ENCODE measurements around the gene SIRPA. TPM values are rescaled to one million over a fixed set of nuclear protein-coding genes. Genes with fewer than 3 reads are reported as not detected.

The SIRPA gene
- total RNA-seq, 2 experiments from 2014 or later, result 0.05 TPM; not detected in 1

GRCh38 chr20:1950836-1951235, 55.6 kb downstream of the SIRPA start:
- POLR2A ChIA-PET, result no interaction called here
- Mint-ChIP-seq H3K27me3 (peaks cover 21% of the 10 kb centered on the region), H3K4me1 (no peaks in the 10 kb centered on the region), H3K27ac (no peak overlapping the region), H3K9me3 (ENCODE audit: low read depth) (no peaks in the 10 kb centered on the region), H3K4me3 (no peak overlapping the region), H3K36me3 (ENCODE audit: low read depth) (no peaks in the 10 kb centered on the region)
- DNase-seq, result no peak
- CTCF ChIA-PET, result no interaction called here
- intact Hi-C loops (cut with DNase I, micrococcal nuclease), result no loop called here
- no peak for ATAC-seq

- no peaks in the 10 kb centered on the region for H3K4me1 Mint-ChIP-seq
- intact Hi-C loops (cut with DNase I, micrococcal nuclease), result no loop called here
- CTCF ChIA-PET, result interaction anchor here (1.0 to 1.6 kb wide), 3 partner anchors 12 to 50 kb away, joined by 4 to 5 read pairs (median 4); no protein-coding TSS in a partner anchor
- peaks cover 18% of the 10 kb centered on the region for H3K27me3 Mint-ChIP-seq
- H3K9me3 Mint-ChIP-seq (ENCODE audit: low read depth), result no peaks in the 10 kb centered on the region
- POLR2A ChIA-PET, result no interaction called here
- H3K27ac Mint-ChIP-seq, result no peak overlapping the region
- no peaks in the 10 kb centered on the region for H3K36me3 Mint-ChIP-seq (ENCODE audit: low read depth)
- H3K4me3 Mint-ChIP-seq, result no peak overlapping the region
- ATAC-seq (no peak), DNase-seq (no peak)
Observed at GRCh38 chr20:1951436-1952115, 56.4 kb downstream of the SIRPA start.

GRCh38 chr20:1952737-1953530, 57.7 kb downstream of the SIRPA start:
- intact Hi-C loops (cut with DNase I, micrococcal nuclease), result no loop called here
- Mint-ChIP-seq H3K27ac (no peak overlapping the region), H3K9me3 (ENCODE audit: low read depth) (no peaks in the 10 kb centered on the region), H3K4me3 (no peak overlapping the region), H3K4me1 (no peaks in the 10 kb centered on the region), H3K27me3 (peaks cover 10% of the 10 kb centered on the region), H3K36me3 (ENCODE audit: low read depth) (no peaks in the 10 kb centered on the region)
- no peak for ATAC-seq
- ChIA-PET CTCF (interaction anchor here (0.5 to 1.6 kb wide), 2 partner anchors 14 to 26 kb away, joined by 3 to 5 read pairs; no protein-coding TSS in a partner anchor), POLR2A (no interaction called here)
- DNase-seq, result no peak

- no peaks in the 10 kb centered on the region for H3K4me1 Mint-ChIP-seq
- DNase-seq, result no peak
- ATAC-seq, result no peak
- H3K36me3 Mint-ChIP-seq (ENCODE audit: low read depth), result no peaks in the 10 kb centered on the region
- POLR2A ChIA-PET, result no interaction called here
- CTCF ChIA-PET, result no interaction called here
- H3K27ac Mint-ChIP-seq, result no peak overlapping the region
- intact Hi-C loops (cut with DNase I, micrococcal nuclease), result no loop called here
- H3K27me3 Mint-ChIP-seq, result peaks cover 8% of the 10 kb centered on the region
- H3K9me3 Mint-ChIP-seq (ENCODE audit: low read depth), result no peaks in the 10 kb centered on the region
- H3K4me3 Mint-ChIP-seq, result no peak overlapping the region
Observed at GRCh38 chr20:1953621-1954020, 58.4 kb downstream of the SIRPA start.

GRCh38 chr20:1955217-1955616, 60.0 kb downstream of the SIRPA start:
- CTCF ChIA-PET, result interaction anchor here (0.6 to 1.1 kb wide), 3 partner anchors 10 to 272 kb away, joined by 3 to 7 read pairs (median 3); no protein-coding TSS in a partner anchor
- Mint-ChIP-seq H3K4me3 (no peak overlapping the region), H3K9me3 (ENCODE audit: low read depth) (no peaks in the 10 kb centered on the region), H3K27ac (no peak overlapping the region), H3K4me1 (no peaks in the 10 kb centered on the region), H3K27me3 (peaks cover 10% of the 10 kb centered on the region), H3K36me3 (ENCODE audit: low read depth) (no peaks in the 10 kb centered on the region)
- intact Hi-C loops (cut with DNase I, micrococcal nuclease), result no loop called here
- ATAC-seq (no peak), DNase-seq (no peak)
- POLR2A ChIA-PET, result no interaction called here

- Mint-ChIP-seq H3K36me3 (ENCODE audit: low read depth) (no peaks in the 10 kb centered on the region), H3K27ac (no peak overlapping the region), H3K27me3 (peaks cover 23% of the 10 kb centered on the region), H3K4me1 (no peaks in the 10 kb centered on the region), H3K4me3 (no peak overlapping the region), H3K9me3 (ENCODE audit: low read depth) (no peaks in the 10 kb centered on the region)
- POLR2A ChIA-PET, result no interaction called here
- intact Hi-C loops (cut with DNase I, micrococcal nuclease), result no loop called here
- DNase-seq (no peak), ATAC-seq (no peak)
- CTCF ChIA-PET, result interaction anchor here (1.4 kb wide), 1 partner anchor 22 kb away, joined by 3 read pairs; no protein-coding TSS in a partner anchor
Observed at GRCh38 chr20:1958426-1958825, 63.2 kb downstream of the SIRPA start.

- ChIA-PET CTCF (interaction anchor here (1.4 kb wide), 1 partner anchor 21 kb away, joined by 3 read pairs; no protein-coding TSS in a partner anchor), POLR2A (no interaction called here)
- peaks cover 21% of the 10 kb centered on the region for H3K27me3 Mint-ChIP-seq
- H3K36me3 Mint-ChIP-seq (ENCODE audit: low read depth), result no peaks in the 10 kb centered on the region
- no peaks in the 10 kb centered on the region for H3K9me3 Mint-ChIP-seq (ENCODE audit: low read depth)
- intact Hi-C loops (cut with DNase I, micrococcal nuclease), result no loop called here
- no peak for ATAC-seq
- H3K27ac Mint-ChIP-seq, result no peak overlapping the region
- no peak overlapping the region for H3K4me3 Mint-ChIP-seq
- no peak for DNase-seq
- no peaks in the 10 kb centered on the region for H3K4me1 Mint-ChIP-seq
Observed at GRCh38 chr20:1959156-1959555, 63.9 kb downstream of the SIRPA start.

GRCh38 chr20:1961374-1961773, 66.2 kb downstream of the SIRPA start:
- Mint-ChIP-seq H3K9me3 (ENCODE audit: low read depth) (no peaks in the 10 kb centered on the region), H3K36me3 (ENCODE audit: low read depth) (no peaks in the 10 kb centered on the region), H3K4me1 (peaks cover 11% of the 10 kb centered on the region), H3K4me3 (no peak overlapping the region), H3K27me3 (peaks cover 23% of the 10 kb centered on the region), H3K27ac (no peak overlapping the region)
- POLR2A ChIA-PET, result no interaction called here
- CTCF ChIA-PET, result interaction anchor here (0.6 kb wide), 3 partner anchors 12 to 214 kb away, joined by 3 read pairs; partner anchors contain the start of gene PDYN
- DNase-seq (no peak), ATAC-seq (no peak)
- intact Hi-C loops (cut with DNase I, micrococcal nuclease), result no loop called here

GRCh38 chr20:1964061-1964460, 68.9 kb downstream of the SIRPA start:
- intact Hi-C loops (cut with DNase I, micrococcal nuclease), result loop anchor here in 1 of 2 experiments (2.0 kb wide), 4 partner anchors 69 to 161 kb away; partner anchors contain the start of gene SIRPA
- no peak for ATAC-seq
- Mint-ChIP-seq H3K4me1 (peaks cover 11% of the 10 kb centered on the region), H3K27me3 (peaks cover 21% of the 10 kb centered on the region), H3K9me3 (ENCODE audit: low read depth) (no peaks in the 10 kb centered on the region), H3K36me3 (ENCODE audit: low read depth) (no peaks in the 10 kb centered on the region), H3K4me3 (no peak overlapping the region), H3K27ac (no peak overlapping the region)
- CTCF ChIA-PET, result interaction anchor here (3.1 kb wide), 1 partner anchor 210 kb away, joined by 61 read pairs; no protein-coding TSS in a partner anchor
- POLR2A ChIA-PET, result interaction anchor here (0.7 kb wide), 1 partner anchor 495 kb away, joined by 3 read pairs; no protein-coding TSS in a partner anchor
- DNase-seq, result peak; percentile 7

GRCh38 chr20:1964659-1965405, 69.6 kb downstream of the SIRPA start:
- POLR2A ChIA-PET, result interaction anchor here (0.7 kb wide), 1 partner anchor 494 kb away, joined by 3 read pairs; no protein-coding TSS in a partner anchor
- Mint-ChIP-seq H3K27me3 (peaks cover 19% of the 10 kb centered on the region), H3K36me3 (ENCODE audit: low read depth) (no peaks in the 10 kb centered on the region), H3K27ac (no peak overlapping the region), H3K4me1 (peaks cover 11% of the 10 kb centered on the region), H3K9me3 (ENCODE audit: low read depth) (no peaks in the 10 kb centered on the region), H3K4me3 (peak overlapping the region; percentile 34)
- intact Hi-C loops (cut with DNase I, micrococcal nuclease), result loop anchor here (1.0 to 5.0 kb wide), 10 partner anchors 40 to 487 kb away; partner anchors contain the start of gene SIRPA (in 1 of the 2)
- DNase-seq, result peak; percentile 12
- CTCF ChIA-PET, result interaction anchor here (0.5 to 3.1 kb wide), 27 partner anchors 10 to 362 kb away, joined by 3 to 61 read pairs (median 3); partner anchors contain the start of gene PDYN
- no peak for ATAC-seq
